ENCODE data around the gene DAPL1.

DNA sequence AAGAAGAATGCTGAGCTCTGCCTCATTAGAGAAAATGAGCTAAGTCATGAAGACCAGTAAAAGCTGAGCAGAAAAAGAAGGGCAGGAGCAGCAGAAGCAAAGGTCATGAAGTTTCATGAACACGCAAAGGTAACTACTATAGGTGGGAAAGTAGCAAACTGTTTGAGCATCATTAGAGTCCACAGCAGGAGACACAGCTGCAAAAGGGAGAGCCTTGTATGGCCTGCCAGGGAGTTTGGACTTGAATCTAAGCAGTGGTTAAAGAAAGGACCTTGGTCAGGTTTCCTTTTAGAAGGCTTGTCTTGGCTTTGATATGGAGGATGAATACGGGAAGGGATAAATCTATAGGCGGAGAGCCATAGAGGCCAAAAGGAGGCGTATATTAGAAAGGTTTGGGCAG lies 34.0 kb downstream of the DAPL1 start:
- TF ChIP-seq POLR2A (IDR thresholded peaks at IDR 0.05; ENCODE audit: low read depth) (no peak), POLR2AphosphoS5 (IDR thresholded peaks at IDR 0.05) (no peak)
- TF ChIP-seq, protein P1, sequence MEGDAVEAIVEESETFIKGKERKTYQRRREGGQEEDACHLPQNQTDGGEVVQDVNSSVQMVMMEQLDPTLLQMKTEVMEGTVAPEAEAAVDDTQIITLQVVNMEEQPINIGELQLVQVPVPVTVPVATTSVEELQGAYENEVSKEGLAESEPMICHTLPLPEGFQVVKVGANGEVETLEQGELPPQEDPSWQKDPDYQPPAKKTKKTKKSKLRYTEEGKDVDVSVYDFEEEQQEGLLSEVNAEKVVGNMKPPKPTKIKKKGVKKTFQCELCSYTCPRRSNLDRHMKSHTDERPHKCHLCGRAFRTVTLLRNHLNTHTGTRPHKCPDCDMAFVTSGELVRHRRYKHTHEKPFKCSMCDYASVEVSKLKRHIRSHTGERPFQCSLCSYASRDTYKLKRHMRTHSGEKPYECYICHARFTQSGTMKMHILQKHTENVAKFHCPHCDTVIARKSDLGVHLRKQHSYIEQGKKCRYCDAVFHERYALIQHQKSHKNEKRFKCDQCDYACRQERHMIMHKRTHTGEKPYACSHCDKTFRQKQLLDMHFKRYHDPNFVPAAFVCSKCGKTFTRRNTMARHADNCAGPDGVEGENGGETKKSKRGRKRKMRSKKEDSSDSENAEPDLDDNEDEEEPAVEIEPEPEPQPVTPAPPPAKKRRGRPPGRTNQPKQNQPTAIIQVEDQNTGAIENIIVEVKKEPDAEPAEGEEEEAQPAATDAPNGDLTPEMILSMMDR (IDR thresholded peaks at IDR 0.05) = no peak

Measured in esophagus muscularis mucosa (tissue), 3 donors.